Dermis blood vessel endothelial cell (primary cell): ENCODE results near the gene HRAS. TPM values are rescaled to one million over a fixed set of nuclear protein-coding genes. Genes with fewer than 3 reads are reported as not detected.
"Not testable (repeated sequence)": the region's sequence is repeated elsewhere in the genome, so short reads cannot be mapped to it uniquely, and the experiment has no call there.

Experiments used
- DNase-seq: peaks from one replicate; pipeline ENCODE4 v3.0.0; 2010
- total RNA-seq: library from RNA; depleted of rRNA; stranded (reverse); fragments of >200 nt; gene quantifications from 2 replicates; pipeline ENCODE4 v1.2.3, GENCODE V29; 2014

Gene HRAS
- 51.6 and 70.2 TPM in 2 replicates for total RNA-seq

- peak; percentile 97 for DNase-seq
Observed at GRCh38 chr11:535519-536454, at the start of gene HRAS. TSS of gene HRAS (minus strand) at chr11:535576.

- no peak for DNase-seq
Observed at GRCh38 chr11:584287-584686, 48.9 kb upstream of the HRAS start.

GRCh38 chr11:581752-582151 is 46.4 kb upstream of the HRAS start:
- DNase-seq, result no peak

- DNase-seq, result no peak
Observed at GRCh38 chr11:581342-581741, 46.0 kb upstream of the HRAS start.

GRCh38 chr11:579830-580601 is 44.6 kb upstream of the HRAS start:
- DNase-seq, result no peak

GRCh38 chr11:578276-579035 is 43.1 kb upstream of the HRAS start:
- no peak for DNase-seq

GRCh38 chr11:577611-577894 is 42.2 kb upstream of the HRAS start:
- no peak for DNase-seq

- DNase-seq, result peak; percentile 27
Observed at GRCh38 chr11:576811-577610, 41.6 kb upstream of the HRAS start.

- DNase-seq, result peak; percentile 96
Observed at GRCh38 chr11:575996-576768, 40.8 kb upstream of the HRAS start, which contains the start of gene PHRF1. TSS of gene PHRF1 (plus strand) at chr11:576470. CDS start at chr11:581513, 5,043 bp downstream.

- no peak for DNase-seq
Observed at GRCh38 chr11:575313-575995, 40.1 kb upstream of the HRAS start.

- peak; percentile 25 for DNase-seq
Observed at GRCh38 chr11:574632-575312, 39.4 kb upstream of the HRAS start.

GRCh38 chr11:574031-574570 is 38.7 kb upstream of the HRAS start:
- DNase-seq, result not testable (repeated sequence)

GRCh38 chr11:573146-573759 is 37.9 kb upstream of the HRAS start:
- DNase-seq, result no peak

GRCh38 chr11:571802-572185 is 36.4 kb upstream of the HRAS start:
- no peak for DNase-seq

GRCh38 chr11:569158-569885 is 33.9 kb upstream of the HRAS start:
- no peak for DNase-seq

GRCh38 chr11:568306-569157 is 33.2 kb upstream of the HRAS start:
- DNase-seq, result peak; percentile 90

- no peak for DNase-seq
Observed at GRCh38 chr11:567629-568292, 32.4 kb upstream of the HRAS start.
